H54 (cell line): ENCODE results near the gene EXOC4.

Experiments used
- DNase-seq: peaks from one replicate; pipeline ENCODE4 v3.0.0; 2011; ENCODE audit warnings: low spot score, mixed read lengths; ENCODE audit not compliant: insufficient read length
- FAIRE-seq: peaks from 3 replicates; lab custom pipeline; 2011; peaks lifted over from hg19 to GRCh38; lab: Jason Lieb, UNC
- POLR2A ChIP-seq: IDR thresholded peaks from 2 replicates; pipeline ENCODE4 v1.6.1; 2011; ENCODE audit warnings: low read depth, mild to moderate bottlenecking, low read length

Gene EXOC4

DNA sequence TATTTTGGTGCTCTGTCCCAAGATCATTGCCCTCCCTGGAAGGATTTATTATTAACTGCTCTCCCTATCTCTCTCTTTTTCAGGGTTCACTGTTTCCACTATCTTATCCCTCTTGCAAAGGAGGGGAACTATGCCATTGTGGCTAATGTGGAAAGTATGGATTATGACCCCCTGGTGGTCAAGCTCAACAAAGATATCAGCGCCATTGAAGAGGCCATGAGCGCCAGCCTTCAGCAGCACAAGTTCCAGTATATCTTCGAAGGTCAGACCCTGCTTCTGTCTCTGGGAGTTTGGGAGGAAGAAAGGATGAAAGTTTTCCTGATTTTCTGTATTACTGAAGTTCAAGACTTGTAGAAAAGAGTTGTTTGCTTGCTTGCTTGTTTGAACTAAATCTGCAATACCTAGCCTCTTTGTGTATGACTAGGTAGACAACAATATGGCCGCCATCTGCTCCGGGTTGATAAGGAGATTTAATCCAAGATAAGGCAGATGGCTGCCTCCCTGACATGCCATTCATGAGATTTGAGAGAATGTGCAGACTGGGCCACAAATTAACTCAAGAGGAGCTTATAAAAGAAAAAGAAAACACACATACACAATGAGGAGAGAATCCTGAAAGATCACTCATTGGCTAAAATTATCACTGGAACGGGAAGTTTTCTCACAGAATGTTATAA is 752.1 kb downstream of the EXOC4 start:
- no peak for TF ChIP-seq POLR2A
- no peak for DNase-seq

GRCh38 chr7:134009314-134010110 is 756.6 kb downstream of the EXOC4 start:
- no peak for TF ChIP-seq POLR2A
- DNase-seq (no peak), FAIRE-seq (no peak)

More for the DNA sequence above, 752.1 kb downstream of the EXOC4 start:
- FAIRE-seq = no peak

DNA sequence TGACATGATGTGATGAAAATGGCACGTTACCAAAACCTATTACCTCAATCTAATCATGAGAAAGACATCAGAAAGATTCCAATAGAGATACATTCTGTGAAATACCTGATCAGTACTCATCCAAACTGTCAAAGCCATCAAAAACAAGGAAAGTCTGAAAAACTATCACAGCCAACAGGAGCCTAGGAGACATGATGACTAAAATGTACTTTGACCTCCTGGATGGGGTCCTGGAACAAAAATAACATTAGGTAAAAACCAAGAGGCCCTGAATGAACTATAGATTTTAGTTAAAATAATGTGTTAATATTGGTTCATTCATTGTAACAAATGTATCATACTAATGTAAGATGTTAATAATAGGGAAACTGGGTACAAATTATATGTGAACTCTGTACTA is 760.4 kb downstream of the EXOC4 start:
- DNase-seq (no peak), FAIRE-seq (no peak)
- TF ChIP-seq POLR2A = no peak

- DNase-seq = no peak
- no peak for FAIRE-seq
- no peak for TF ChIP-seq POLR2A
Measured at GRCh38 chr7:134014935-134015334, 762.1 kb downstream of the EXOC4 start.

- DNase-seq = peak; percentile 7
- no peak for TF ChIP-seq POLR2A
Measured at GRCh38 chr7:134016223-134016941, 763.5 kb downstream of the EXOC4 start.

GRCh38 chr7:134016942-134017303 is 764.0 kb downstream of the EXOC4 start:
- FAIRE-seq (no peak), DNase-seq (no peak)
- TF ChIP-seq POLR2A = no peak

More at GRCh38 chr7:134016223-134016941, 763.5 kb downstream of the EXOC4 start:
- FAIRE-seq = peak; percentile 83

GRCh38 chr7:134018306-134018705 is 765.4 kb downstream of the EXOC4 start:
- no peak for TF ChIP-seq POLR2A
- no peak for DNase-seq
- FAIRE-seq = no peak

DNA sequence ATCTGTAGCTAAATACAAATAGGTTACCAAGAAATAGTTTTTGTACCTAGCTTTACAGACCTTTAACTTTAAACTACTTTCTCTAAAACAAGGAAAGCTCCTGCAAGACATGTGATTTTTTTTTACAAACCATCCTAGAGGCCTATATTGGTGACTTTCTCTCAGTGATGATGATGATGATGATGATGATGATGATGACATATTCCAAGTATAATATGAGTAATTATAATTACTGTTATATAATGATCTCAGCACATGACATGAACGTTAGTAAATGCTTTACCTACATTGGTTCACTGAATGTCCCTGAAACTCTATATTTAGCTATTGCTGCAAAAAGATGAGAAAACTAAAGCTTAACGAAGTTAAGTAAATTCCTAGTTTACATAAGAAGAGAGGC is 766.4 kb downstream of the EXOC4 start:
- no peak for DNase-seq
- no peak for TF ChIP-seq POLR2A
- FAIRE-seq = no peak

GRCh38 chr7:134021836-134022235 is 769.0 kb downstream of the EXOC4 start:
- TF ChIP-seq POLR2A = no peak
- FAIRE-seq = no peak

GRCh38 chr7:134022286-134022911 is 769.5 kb downstream of the EXOC4 start:
- no peak for FAIRE-seq
- no peak for DNase-seq

More at GRCh38 chr7:134021836-134022235, 769.0 kb downstream of the EXOC4 start:
- DNase-seq = no peak

DNA sequence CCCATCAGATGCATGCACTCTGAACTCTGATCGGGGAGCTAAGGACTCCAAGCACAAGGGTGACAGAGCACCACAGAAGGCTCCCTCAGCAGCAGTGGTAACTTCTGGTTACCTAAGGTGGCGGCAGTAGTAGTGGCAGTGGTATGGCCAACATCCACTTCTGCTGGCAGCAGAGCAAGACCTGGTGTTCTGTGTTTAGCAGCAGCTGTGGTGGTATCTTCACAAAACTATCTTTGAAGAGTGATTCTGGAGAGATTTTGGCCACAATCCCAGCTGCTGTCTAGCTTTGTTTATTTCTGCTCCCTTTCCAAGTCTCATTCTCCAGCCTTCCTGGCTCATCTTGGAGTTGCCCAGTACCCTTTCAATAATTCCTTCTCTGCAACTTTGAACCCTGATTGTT is 771.9 kb downstream of the EXOC4 start:
- no peak for TF ChIP-seq POLR2A
- no peak for DNase-seq
- no peak for FAIRE-seq

More at GRCh38 chr7:134022286-134022911, 769.5 kb downstream of the EXOC4 start:
- no peak for TF ChIP-seq POLR2A

DNA sequence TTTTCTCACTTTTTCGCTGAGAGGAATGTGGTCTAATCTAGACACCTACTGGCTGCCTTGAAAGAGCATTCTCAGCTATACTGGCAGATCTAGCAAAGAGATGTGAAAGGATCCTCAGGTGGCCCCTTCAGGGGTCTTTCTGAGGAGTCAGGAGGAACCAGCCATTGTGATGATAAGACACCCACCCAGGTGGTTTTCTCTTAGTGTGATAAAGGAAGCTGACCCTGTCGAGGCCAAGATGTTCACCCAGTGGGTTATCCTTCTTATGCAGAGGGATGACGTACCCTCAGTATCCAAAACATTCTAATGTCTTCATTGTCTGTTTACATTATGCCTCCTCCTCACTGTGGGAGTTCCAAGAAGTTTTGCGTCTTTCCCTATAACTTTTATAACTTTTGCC is 776.0 kb downstream of the EXOC4 start:
- DNase-seq (no peak), FAIRE-seq (no peak)
- no peak for TF ChIP-seq POLR2A

DNA sequence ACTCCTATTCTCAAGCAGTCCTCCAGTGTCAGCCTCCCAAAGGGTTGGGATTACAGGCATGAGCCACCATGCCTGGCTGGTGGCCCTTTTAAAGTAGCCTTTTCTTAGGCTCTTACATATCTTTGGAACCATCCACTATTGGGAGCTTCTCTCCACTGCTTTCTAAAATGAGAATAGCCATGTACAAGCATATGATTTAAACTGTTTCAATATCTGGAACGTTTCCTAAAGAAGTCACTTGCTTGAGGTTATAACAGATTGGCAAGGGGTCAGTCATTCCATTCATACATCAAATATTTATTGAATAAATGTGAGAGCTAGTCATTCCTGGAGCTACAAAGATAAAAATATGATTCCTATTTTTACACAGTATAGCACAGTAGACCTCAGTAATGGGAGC is 776.9 kb downstream of the EXOC4 start:
- TF ChIP-seq POLR2A = no peak
- FAIRE-seq = no peak
- no peak for DNase-seq
